ENCODE results near the gene PUS7L. TPM values are rescaled to one million over a fixed set of nuclear protein-coding genes. Genes with fewer than 3 reads are reported as not detected.

The PUS7L gene
- total RNA-seq, 1 donor from 2014 or later: 13.0 TPM

DNA sequence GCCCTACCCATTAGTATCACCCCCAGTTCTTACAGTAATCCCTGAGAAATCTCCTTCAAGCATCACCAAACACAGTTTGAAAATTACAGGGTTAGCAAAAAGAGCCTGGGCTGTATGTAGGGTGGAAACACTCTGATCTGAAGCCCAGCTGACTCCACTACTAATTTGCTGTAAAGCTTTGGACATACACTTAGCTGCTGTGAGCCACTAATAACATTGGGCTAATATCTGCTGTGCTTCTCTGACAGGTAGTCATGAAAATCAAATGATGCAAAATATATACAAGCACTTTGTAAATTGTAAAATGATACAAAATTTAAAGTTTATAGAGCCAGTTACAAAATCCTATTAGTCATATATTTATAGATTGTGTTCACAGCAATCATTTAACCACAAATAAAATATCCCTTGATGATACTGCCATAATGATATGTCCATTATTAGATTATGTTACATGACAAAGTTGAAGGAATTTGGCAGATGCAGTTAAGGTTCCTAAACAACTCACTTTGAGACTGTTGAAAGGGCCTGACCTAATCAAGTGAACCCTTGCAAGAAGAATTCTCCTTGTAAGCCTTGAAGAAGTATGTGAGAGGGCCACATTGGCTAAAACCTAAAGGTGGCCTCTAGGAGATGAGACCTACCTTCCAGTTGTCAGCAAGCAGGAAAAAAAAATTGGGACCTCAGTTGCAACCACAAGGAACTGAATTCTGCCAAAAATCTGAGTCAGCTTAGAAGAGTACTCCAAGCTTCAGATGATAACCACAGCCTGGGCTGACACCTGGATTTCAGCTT is 28.5 kb upstream of the PUS7L start:
- peaks cover 0 to 46% of the 10 kb centered on the region in 2 donors for H3K36me3 ChIP-seq
- H3K4me1 ChIP-seq: no peaks in the 10 kb centered on the region
- H3K9me3 ChIP-seq: no peaks in the 10 kb centered on the region
- H3K27me3 ChIP-seq: no peaks in the 10 kb centered on the region
- intact Hi-C loops (cut with DNase I): no loop called here
- no peak overlapping the region for H3K27ac ChIP-seq
- H3K4me3 ChIP-seq: no peak overlapping the region
- TF ChIP-seq, protein P1, sequence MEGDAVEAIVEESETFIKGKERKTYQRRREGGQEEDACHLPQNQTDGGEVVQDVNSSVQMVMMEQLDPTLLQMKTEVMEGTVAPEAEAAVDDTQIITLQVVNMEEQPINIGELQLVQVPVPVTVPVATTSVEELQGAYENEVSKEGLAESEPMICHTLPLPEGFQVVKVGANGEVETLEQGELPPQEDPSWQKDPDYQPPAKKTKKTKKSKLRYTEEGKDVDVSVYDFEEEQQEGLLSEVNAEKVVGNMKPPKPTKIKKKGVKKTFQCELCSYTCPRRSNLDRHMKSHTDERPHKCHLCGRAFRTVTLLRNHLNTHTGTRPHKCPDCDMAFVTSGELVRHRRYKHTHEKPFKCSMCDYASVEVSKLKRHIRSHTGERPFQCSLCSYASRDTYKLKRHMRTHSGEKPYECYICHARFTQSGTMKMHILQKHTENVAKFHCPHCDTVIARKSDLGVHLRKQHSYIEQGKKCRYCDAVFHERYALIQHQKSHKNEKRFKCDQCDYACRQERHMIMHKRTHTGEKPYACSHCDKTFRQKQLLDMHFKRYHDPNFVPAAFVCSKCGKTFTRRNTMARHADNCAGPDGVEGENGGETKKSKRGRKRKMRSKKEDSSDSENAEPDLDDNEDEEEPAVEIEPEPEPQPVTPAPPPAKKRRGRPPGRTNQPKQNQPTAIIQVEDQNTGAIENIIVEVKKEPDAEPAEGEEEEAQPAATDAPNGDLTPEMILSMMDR (IDR thresholded peaks at IDR 0.05): no peak
- no peak for TF ChIP-seq POLR2AphosphoS5 (IDR thresholded peaks at IDR 0.05; ENCODE audit: insufficient read depth in 1 of 2, low read depth in 1 of 2)
- no peak for TF ChIP-seq POLR2A (IDR thresholded peaks at IDR 0.05)
- DNase-seq (ENCODE audit: extremely low spot score in 2 of 2): no peak

DNA sequence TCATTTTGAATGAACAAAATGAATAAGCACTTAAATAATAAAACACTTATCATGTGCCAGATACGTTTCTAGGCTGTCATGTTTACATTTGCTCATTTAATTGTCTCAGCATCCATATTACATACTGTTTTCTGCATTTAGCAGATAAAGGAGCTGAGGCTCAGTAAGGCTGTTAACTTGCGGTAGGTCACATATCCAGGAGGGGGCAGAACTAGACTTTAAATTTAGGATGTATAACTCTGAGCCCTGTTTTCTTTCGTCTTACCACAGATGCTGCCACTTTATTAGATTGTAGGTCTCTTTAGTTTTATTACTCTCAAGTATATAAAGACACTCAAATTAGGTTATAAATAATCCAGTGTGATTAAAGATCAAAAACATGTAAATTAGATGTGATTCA is 17.9 kb upstream of the PUS7L start:
- H3K27ac ChIP-seq: no peak overlapping the region
- no peaks in the 10 kb centered on the region for H3K27me3 ChIP-seq
- intact Hi-C loops (cut with DNase I): no loop called here
- no peak overlapping the region for H3K4me3 ChIP-seq
- TF ChIP-seq POLR2A (IDR thresholded peaks at IDR 0.05) (no peak), POLR2AphosphoS5 (IDR thresholded peaks at IDR 0.05; ENCODE audit: insufficient read depth in 1 of 2, low read depth in 1 of 2) (no peak)
- TF ChIP-seq, protein P1 (IDR thresholded peaks at IDR 0.05): no peak
- peaks cover 0 to 57% of the 10 kb centered on the region in 2 donors for H3K36me3 ChIP-seq
- no peak for DNase-seq (ENCODE audit: extremely low spot score in 2 of 2)
- H3K4me1 ChIP-seq: no peaks in the 10 kb centered on the region
- H3K9me3 ChIP-seq: no peaks in the 10 kb centered on the region

DNA sequence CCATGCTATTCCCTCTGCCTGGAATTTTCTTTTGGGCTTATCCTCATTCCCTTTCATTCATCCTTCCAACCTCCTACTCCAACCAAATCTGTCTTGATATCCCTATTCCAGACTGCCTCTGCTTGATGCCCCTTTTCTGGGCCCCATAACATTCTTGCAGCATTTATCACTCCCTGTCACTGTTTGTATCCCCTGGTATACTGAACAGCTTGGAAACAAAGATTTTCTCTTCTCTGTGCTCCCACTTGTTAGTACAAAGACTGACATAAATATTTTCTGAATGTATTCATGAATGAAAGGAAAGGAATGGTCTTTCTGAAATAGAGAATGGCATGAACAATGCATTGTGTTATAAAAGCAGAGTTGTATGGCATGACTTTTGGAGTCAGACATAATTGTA is 7.7 kb upstream of the PUS7L start:
- Histone ChIP-seq H3K27ac (no peak overlapping the region), H3K27me3 (no peaks in the 10 kb centered on the region), H3K4me3 (no peak overlapping the region), H3K4me1 (no peaks in the 10 kb centered on the region), H3K9me3 (no peaks in the 10 kb centered on the region), H3K36me3 (peaks cover 0 to 16% of the 10 kb centered on the region in 2 donors)
- DNase-seq (ENCODE audit: extremely low spot score in 2 of 2): no peak
- TF ChIP-seq POLR2AphosphoS5 (IDR thresholded peaks at IDR 0.05; ENCODE audit: insufficient read depth in 1 of 2, low read depth in 1 of 2): no peak
- no peak for TF ChIP-seq POLR2A (IDR thresholded peaks at IDR 0.05)
- TF ChIP-seq, protein P1 (IDR thresholded peaks at IDR 0.05): no peak
- intact Hi-C loops (cut with DNase I): no loop called here

DNA sequence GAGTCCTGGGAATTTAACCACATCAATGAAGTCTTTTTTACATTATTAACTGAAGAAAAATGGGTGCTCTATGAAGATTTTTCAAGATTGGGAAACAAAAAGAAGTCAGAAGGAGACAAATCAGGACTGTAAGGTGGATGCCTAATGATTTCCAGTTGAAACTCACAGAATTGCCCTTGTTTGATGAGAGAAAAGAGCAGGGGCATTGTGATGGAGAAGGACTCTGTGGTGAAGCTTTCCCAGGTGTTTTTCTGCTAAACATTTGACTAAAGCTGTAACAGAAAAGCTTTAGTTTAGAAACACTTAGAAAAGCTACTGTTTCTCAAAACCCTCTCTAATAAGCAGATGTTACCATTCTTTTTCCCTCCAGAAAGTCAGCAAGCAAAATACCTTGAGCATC is 5.9 kb upstream of the PUS7L start:
- DNase-seq (ENCODE audit: extremely low spot score in 2 of 2): no peak
- Histone ChIP-seq H3K4me1 (peaks cover 15% of the 10 kb centered on the region), H3K9me3 (no peaks in the 10 kb centered on the region), H3K36me3 (peaks cover 0 to under 1% of the 10 kb centered on the region in 2 donors), H3K27me3 (no peaks in the 10 kb centered on the region), H3K27ac (no peak overlapping the region), H3K4me3 (no peak overlapping the region)
- TF ChIP-seq, protein P1 (IDR thresholded peaks at IDR 0.05): no peak
- TF ChIP-seq POLR2A (IDR thresholded peaks at IDR 0.05): no peak
- TF ChIP-seq POLR2AphosphoS5 (IDR thresholded peaks at IDR 0.05; ENCODE audit: insufficient read depth in 1 of 2, low read depth in 1 of 2): no peak
- intact Hi-C loops (cut with DNase I): no loop called here

DNA sequence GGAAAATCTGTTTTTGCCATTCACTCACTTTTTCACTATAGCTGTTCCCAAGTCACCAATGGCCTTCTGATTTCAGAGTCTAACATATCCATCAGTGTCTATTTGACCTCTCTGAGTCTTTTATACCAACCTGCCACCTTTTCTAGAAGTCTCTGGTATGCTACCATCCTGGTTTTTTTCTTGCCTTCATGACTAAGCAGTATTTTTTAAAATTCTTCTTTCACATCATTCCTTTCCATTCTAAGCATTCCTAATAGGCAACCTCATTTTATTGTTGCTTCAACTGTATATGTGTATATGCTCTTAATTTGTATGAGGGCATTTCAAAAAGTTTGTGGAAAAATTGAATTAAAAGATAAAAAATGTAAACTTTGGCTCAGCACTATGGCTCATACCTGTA is 5.2 kb upstream of the PUS7L start:
- no peaks in the 10 kb centered on the region for H3K36me3 ChIP-seq
- H3K4me3 ChIP-seq: no peak overlapping the region
- intact Hi-C loops (cut with DNase I): no loop called here
- no peaks in the 10 kb centered on the region for H3K27me3 ChIP-seq
- no peak for DNase-seq (ENCODE audit: extremely low spot score in 2 of 2)
- TF ChIP-seq POLR2A (IDR thresholded peaks at IDR 0.05): no peak
- no peak for TF ChIP-seq POLR2AphosphoS5 (IDR thresholded peaks at IDR 0.05; ENCODE audit: insufficient read depth in 1 of 2, low read depth in 1 of 2)
- TF ChIP-seq, protein P1 (IDR thresholded peaks at IDR 0.05): no peak
- no peak overlapping the region for H3K27ac ChIP-seq
- no peaks in the 10 kb centered on the region for H3K9me3 ChIP-seq
- H3K4me1 ChIP-seq: peaks cover 17% of the 10 kb centered on the region
